Activated CD8-positive, alpha-beta T cell treated with anti-CD3 and anti-CD28 coated beads, Interleukin-2, amount 10 ng/mL, durations not matched to agents 7 days and 5 days (primary cell): Measurements from ENCODE around the gene TMEM237. TPM values are rescaled to one million over a fixed set of nuclear protein-coding genes. Genes with fewer than 3 reads are reported as not detected.

ENCODE experiments used
- ATAC-seq: fragments of 150-1000 bp; cut with Tn5 transposase; one replicate; pipeline ENCODE4 v1.10.0; 2021; ENCODE audit warnings: moderate library complexity
- CTCF ChIA-PET: fragments of 350-600 bp; sonication (Branson Sonifier 250); formaldehyde crosslinking; loops from one replicate; lab custom pipeline; 2021; ENCODE audit warnings: antibody characterized with exemption; lab: Charles Lee
- POLR2A ChIA-PET: fragments of 350-600 bp; sonication (Branson Sonifier 250); formaldehyde crosslinking; loops from one replicate; lab custom pipeline; 2021; ENCODE audit warnings: antibody characterized with exemption; lab: Charles Lee
- DNase-seq: peaks from one replicate; pipeline ENCODE4 v3.0.0-alpha.2; 2020
- H3K27ac Mint-ChIP-seq: one replicate; pipeline ENCODE4 v1.8.0; 2021; ENCODE audit warnings: mild to moderate bottlenecking, mixed read lengths
- H3K27me3 Mint-ChIP-seq: one replicate; pipeline ENCODE4 v1.8.0; 2021; ENCODE audit warnings: low read depth, mixed read lengths
- H3K36me3 Mint-ChIP-seq: one replicate; pipeline ENCODE4 v1.8.0; 2021; ENCODE audit warnings: low read depth, mixed read lengths
- H3K4me1 Mint-ChIP-seq: one replicate; pipeline ENCODE4 v1.8.0; 2021; ENCODE audit warnings: low read depth, mixed read lengths
- H3K4me3 Mint-ChIP-seq: one replicate; pipeline ENCODE4 v1.8.0; 2021; ENCODE audit warnings: mild to moderate bottlenecking, mixed read lengths
- H3K9me3 Mint-ChIP-seq: one replicate; pipeline ENCODE4 v1.8.0; 2022; ENCODE audit warnings: mixed read lengths; ENCODE audit not compliant: insufficient read depth
- total RNA-seq, 2 experiments: library from RNA; stranded (reverse); gene quantifications; one replicate each; pipeline ENCODE4 v1.2.3, GENCODE V29; 2021

The TMEM237 gene
- total RNA-seq, 2 experiments from 2014 or later: 24.0 TPM

GRCh38 chr2:201661366-201661765 lies 18.1 kb upstream of the TMEM237 start:
- CTCF ChIA-PET: interaction anchor here (0.6 kb wide), 1 partner anchor 122 kb away, joined by 3 read pairs; no protein-coding TSS in a partner anchor
- Mint-ChIP-seq H3K27me3 (peaks cover 13% of the 10 kb centered on the region), H3K36me3 (no peaks in the 10 kb centered on the region), H3K27ac (no peak overlapping the region), H3K9me3 (no peaks in the 10 kb centered on the region), H3K4me3 (no peak overlapping the region), H3K4me1 (no peaks in the 10 kb centered on the region)
- POLR2A ChIA-PET: no interaction called here
- ATAC-seq (no peak), DNase-seq (no peak)

GRCh38 chr2:201660293-201660895 lies 17.1 kb upstream of the TMEM237 start:
- ATAC-seq (no peak), DNase-seq (no peak)
- ChIA-PET POLR2A (no interaction called here), CTCF (no interaction called here)
- H3K27me3 Mint-ChIP-seq: peaks cover 18% of the 10 kb centered on the region
- no peaks in the 10 kb centered on the region for H3K9me3 Mint-ChIP-seq
- H3K4me1 Mint-ChIP-seq: no peaks in the 10 kb centered on the region
- H3K4me3 Mint-ChIP-seq: no peak overlapping the region
- H3K27ac Mint-ChIP-seq: no peak overlapping the region
- no peaks in the 10 kb centered on the region for H3K36me3 Mint-ChIP-seq

GRCh38 chr2:201656740-201657139 lies 13.4 kb upstream of the TMEM237 start:
- ATAC-seq (no peak), DNase-seq (no peak)
- Mint-ChIP-seq H3K27ac (no peak overlapping the region), H3K9me3 (no peaks in the 10 kb centered on the region), H3K27me3 (peaks cover 14% of the 10 kb centered on the region), H3K4me1 (peaks cover 4% of the 10 kb centered on the region), H3K36me3 (no peaks in the 10 kb centered on the region), H3K4me3 (no peak overlapping the region)
- ChIA-PET POLR2A (interaction anchor here (0.6 kb wide), 1 partner anchor 404 kb away, joined by 3 read pairs; no protein-coding TSS in a partner anchor), CTCF (interaction anchor here (2.0 kb wide), 1 partner anchor 10 kb away, joined by 4 read pairs; no protein-coding TSS in a partner anchor)

DNA sequence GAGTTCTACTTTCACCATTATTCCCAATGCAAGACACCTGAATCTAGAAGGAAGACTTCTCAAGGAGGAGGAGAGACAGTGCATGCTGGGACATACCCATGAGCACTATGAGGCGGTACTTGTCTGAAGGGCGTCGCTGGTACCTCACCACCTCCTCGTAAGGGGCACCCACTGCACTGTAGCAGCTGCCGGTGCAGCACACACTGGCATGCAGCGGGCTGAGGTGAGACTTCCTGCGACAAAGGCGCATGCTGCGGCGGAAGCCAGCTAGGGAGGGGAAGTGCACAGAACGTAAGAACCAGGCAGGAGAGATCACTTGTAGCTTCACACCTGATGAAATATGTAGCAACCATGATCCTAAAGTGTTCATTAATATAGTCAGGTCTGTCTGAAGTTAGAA lies 12.8 kb upstream of the TMEM237 start:
- Mint-ChIP-seq H3K9me3 (no peaks in the 10 kb centered on the region), H3K27ac (no peak overlapping the region), H3K36me3 (no peaks in the 10 kb centered on the region), H3K4me1 (peaks cover 4% of the 10 kb centered on the region), H3K4me3 (no peak overlapping the region), H3K27me3 (peaks cover 14% of the 10 kb centered on the region)
- ChIA-PET CTCF (interaction anchor here (2.0 kb wide), 1 partner anchor 11 kb away, joined by 4 read pairs; no protein-coding TSS in a partner anchor), POLR2A (interaction anchor here (0.6 kb wide), 1 partner anchor 404 kb away, joined by 3 read pairs; no protein-coding TSS in a partner anchor)
- ATAC-seq (no peak), DNase-seq (no peak)

- Mint-ChIP-seq H3K27me3 (peaks cover 14% of the 10 kb centered on the region), H3K9me3 (no peaks in the 10 kb centered on the region), H3K36me3 (no peaks in the 10 kb centered on the region), H3K27ac (no peak overlapping the region), H3K4me1 (peaks cover 4% of the 10 kb centered on the region), H3K4me3 (no peak overlapping the region)
- ChIA-PET CTCF (no interaction called here), POLR2A (interaction anchor here (0.5 to 0.7 kb wide), 2 partner anchors 30 to 198 kb away, joined by 3 read pairs; no protein-coding TSS in a partner anchor)
- no peak for ATAC-seq
- no peak for DNase-seq
These were observed 11.5 kb upstream of the TMEM237 start for GRCh38 chr2:201654616-201655384.

DNA sequence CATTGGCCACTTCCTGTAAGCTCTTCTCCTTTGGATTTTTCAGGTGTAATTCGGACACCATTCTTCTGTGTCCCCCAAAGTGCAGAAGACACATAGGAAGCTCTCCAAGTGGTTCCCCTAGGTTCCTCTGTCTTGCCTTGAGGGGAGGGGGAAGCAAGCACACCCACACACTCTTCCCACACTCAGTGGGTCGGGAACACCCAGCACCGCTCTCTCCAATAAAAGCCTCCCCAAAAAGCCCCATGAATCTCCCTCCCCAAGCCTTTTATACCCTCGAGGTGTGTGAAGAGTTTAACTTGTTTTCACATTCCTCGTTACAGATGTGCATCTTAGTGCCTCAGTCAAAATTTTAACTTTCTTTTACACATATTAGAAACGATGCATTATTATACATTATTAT lies 9.9 kb upstream of the TMEM237 start:
- DNase-seq (no peak), ATAC-seq (no peak)
- no peak overlapping the region for H3K27ac Mint-ChIP-seq
- ChIA-PET POLR2A (no interaction called here), CTCF (no interaction called here)
- no peaks in the 10 kb centered on the region for H3K9me3 Mint-ChIP-seq
- peaks cover 4% of the 10 kb centered on the region for H3K4me1 Mint-ChIP-seq
- no peaks in the 10 kb centered on the region for H3K36me3 Mint-ChIP-seq
- H3K27me3 Mint-ChIP-seq: peaks cover 16% of the 10 kb centered on the region
- H3K4me3 Mint-ChIP-seq: no peak overlapping the region

DNA sequence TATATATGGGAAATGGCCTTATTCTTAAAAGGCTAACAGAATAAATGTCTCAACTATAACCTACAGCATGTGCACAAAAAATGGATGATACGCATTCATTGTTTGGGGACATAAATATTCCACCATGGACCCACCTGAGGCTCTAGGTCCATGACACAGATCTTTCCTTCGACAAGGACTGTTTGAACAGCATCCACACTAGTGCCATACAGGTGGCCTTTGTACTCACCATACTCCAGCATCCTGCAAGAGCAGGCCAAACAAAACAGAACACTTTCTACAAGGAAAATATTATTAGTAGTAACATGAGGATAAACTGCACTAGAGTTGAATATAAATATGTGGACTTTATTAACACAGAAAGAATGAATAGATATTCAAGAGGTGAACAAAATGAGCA lies 6.1 kb upstream of the TMEM237 start:
- H3K9me3 Mint-ChIP-seq: no peaks in the 10 kb centered on the region
- DNase-seq (no peak), ATAC-seq (no peak)
- H3K36me3 Mint-ChIP-seq: no peaks in the 10 kb centered on the region
- no peak overlapping the region for H3K4me3 Mint-ChIP-seq
- ChIA-PET CTCF (no interaction called here), POLR2A (no interaction called here)
- H3K27ac Mint-ChIP-seq: no peak overlapping the region
- peaks cover 6% of the 10 kb centered on the region for H3K4me1 Mint-ChIP-seq
- H3K27me3 Mint-ChIP-seq: peaks cover 4% of the 10 kb centered on the region

DNA sequence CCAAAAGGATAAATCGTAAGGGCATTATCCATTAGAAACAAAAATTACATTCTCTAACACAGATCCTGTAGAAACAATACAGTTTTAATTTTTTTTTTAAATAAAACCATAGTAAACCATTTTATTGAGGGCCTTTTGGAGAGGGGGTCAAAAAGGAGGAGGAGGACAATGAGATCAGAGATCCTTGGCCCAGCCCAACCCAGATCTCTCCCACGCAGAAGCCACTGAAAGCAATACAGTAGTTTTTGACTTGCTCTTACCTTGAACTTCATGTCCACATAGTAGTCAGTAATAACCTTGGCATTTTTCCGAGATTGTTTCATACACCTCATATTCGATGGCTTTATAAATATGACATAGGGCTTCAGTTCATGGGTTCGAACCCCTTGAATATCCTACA lies 4.1 kb upstream of the TMEM237 start:
- peaks cover 4% of the 10 kb centered on the region for H3K27me3 Mint-ChIP-seq
- H3K9me3 Mint-ChIP-seq: no peaks in the 10 kb centered on the region
- ATAC-seq (no peak), DNase-seq (no peak)
- H3K4me3 Mint-ChIP-seq: no peak overlapping the region
- H3K36me3 Mint-ChIP-seq: no peaks in the 10 kb centered on the region
- H3K27ac Mint-ChIP-seq: no peak overlapping the region
- POLR2A ChIA-PET: no interaction called here
- CTCF ChIA-PET: no interaction called here
- peaks cover 12% of the 10 kb centered on the region for H3K4me1 Mint-ChIP-seq

GRCh38 chr2:201644001-201644400 lies 698 bp upstream of the TMEM237 start:
- Mint-ChIP-seq H3K27me3 (peaks cover 4% of the 10 kb centered on the region), H3K4me3 (peak overlapping the region; percentile 86), H3K9me3 (no peaks in the 10 kb centered on the region), H3K27ac (no peak overlapping the region), H3K4me1 (peaks cover 23% of the 10 kb centered on the region), H3K36me3 (no peaks in the 10 kb centered on the region)
- no peak for ATAC-seq
- ChIA-PET POLR2A (no interaction called here), CTCF (no interaction called here)
- DNase-seq: no peak

DNA sequence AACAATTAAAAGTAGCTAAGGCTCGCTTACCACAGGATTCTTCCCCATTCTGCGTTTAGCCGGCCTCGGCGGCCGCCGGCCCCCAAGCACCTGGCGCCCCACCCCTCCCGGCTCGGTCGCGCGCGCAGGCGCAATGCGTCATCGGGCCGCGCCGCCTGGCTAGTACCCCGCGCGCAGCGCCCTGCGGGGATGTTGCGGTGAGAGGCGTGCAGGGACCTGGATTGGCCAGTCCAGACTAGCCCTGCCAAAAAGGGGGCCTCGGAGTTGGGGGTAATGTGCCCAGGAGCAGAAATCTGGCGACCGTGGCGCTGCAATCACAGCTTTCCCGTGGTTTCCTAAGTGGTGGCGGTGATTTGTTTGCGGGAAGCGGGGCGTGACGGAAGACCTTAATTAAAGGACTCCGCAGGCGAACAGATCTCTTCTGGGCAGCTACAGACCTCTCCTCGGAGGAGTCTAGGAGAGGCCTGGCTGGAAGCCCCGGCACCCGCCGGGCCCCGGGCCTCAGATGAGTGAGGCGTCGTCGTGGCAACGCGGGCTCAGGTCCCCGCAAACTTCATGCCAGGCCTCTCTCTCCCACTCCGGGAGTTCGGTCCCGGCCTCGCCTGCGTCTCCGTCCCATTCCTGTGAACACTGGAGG lies 606 bp downstream of the TMEM237 start:
- POLR2A ChIA-PET: interaction anchor here (0.7 to 1.5 kb wide), 9 partner anchors 15 to 409 kb away, joined by 3 to 12 read pairs (median 4); partner anchors contain the start of genes ALS2, CASP8, STRADB and TRAK2
- Mint-ChIP-seq H3K27ac (peak overlapping the region; percentile 95), H3K4me1 (peaks cover 23% of the 10 kb centered on the region), H3K27me3 (no peaks in the 10 kb centered on the region), H3K9me3 (no peaks in the 10 kb centered on the region), H3K36me3 (peaks cover 7% of the 10 kb centered on the region), H3K4me3 (peak overlapping the region; percentile 86)
- ATAC-seq: peak; percentile 94
- CTCF ChIA-PET: no interaction called here
- peak; percentile 89 for DNase-seq

DNA sequence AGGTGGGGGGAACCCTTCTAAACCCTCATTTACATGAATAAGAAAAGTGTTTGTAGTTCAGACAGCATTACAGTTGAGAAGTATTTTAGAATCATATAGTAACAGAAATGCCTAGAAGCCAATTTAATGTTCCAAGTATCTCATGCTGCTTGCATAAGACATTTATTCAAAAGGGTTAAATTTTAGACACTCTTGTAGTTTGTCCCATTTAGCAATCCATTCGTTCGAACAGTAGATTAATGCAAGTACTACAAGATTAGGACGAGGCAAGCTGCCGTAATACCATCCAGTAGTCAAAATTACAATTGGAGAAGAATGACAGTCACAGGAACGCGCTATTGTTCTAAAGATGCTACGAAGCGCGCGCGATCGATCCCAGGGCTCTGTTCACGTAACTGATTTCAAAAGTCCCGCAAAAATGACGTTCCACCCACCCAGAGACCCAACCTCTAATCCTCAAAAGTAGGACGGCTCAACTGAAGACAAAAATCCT lies 1.2 kb downstream of the TMEM237 start:
- no peaks in the 10 kb centered on the region for H3K9me3 Mint-ChIP-seq
- peak overlapping the region; percentile 86 for H3K4me3 Mint-ChIP-seq
- ChIA-PET POLR2A (interaction anchor here (0.7 to 1.5 kb wide), 7 partner anchors 14 to 409 kb away, joined by 3 to 12 read pairs (median 4); partner anchors contain the start of genes CASP8, STRADB and TRAK2), CTCF (no interaction called here)
- DNase-seq: no peak
- no peaks in the 10 kb centered on the region for H3K27me3 Mint-ChIP-seq
- peak; percentile 56 for ATAC-seq
- peak overlapping the region; percentile 95 for H3K27ac Mint-ChIP-seq
- peaks cover 7% of the 10 kb centered on the region for H3K36me3 Mint-ChIP-seq
- peaks cover 23% of the 10 kb centered on the region for H3K4me1 Mint-ChIP-seq
